Measurements from ENCODE around the gene ZNF385B.
A peak's percentile ranks its signal among the peaks of the same experiment; 100 is the strongest.

ZNF385B gene

GRCh38 chr2:179584760-179585159 is 276.7 kb downstream of the ZNF385B start:
- DNase-seq (ENCODE audit: low spot score), result no peak

GRCh38 chr2:179581605-179582004 is 279.8 kb downstream of the ZNF385B start:
- DNase-seq (ENCODE audit: low spot score), result no peak

GRCh38 chr2:179580378-179581146 is 280.9 kb downstream of the ZNF385B start:
- no peak for DNase-seq (ENCODE audit: low spot score)

- peak; percentile 40 for DNase-seq (ENCODE audit: low spot score)
Observed at GRCh38 chr2:179579800-179580199, 281.6 kb downstream of the ZNF385B start.

- DNase-seq (ENCODE audit: low spot score), result no peak
Observed at GRCh38 chr2:179578171-179578916, 283.1 kb downstream of the ZNF385B start.

GRCh38 chr2:179574061-179574519 is 287.3 kb downstream of the ZNF385B start:
- peak; percentile 11 for DNase-seq (ENCODE audit: low spot score)

GRCh38 chr2:179572544-179572943 is 288.9 kb downstream of the ZNF385B start:
- no peak for DNase-seq (ENCODE audit: low spot score)

- no peak for DNase-seq (ENCODE audit: low spot score)
Observed at GRCh38 chr2:179571721-179572120, 289.7 kb downstream of the ZNF385B start.

GRCh38 chr2:179571252-179571651 is 290.2 kb downstream of the ZNF385B start:
- no peak for DNase-seq (ENCODE audit: low spot score)

GRCh38 chr2:179569831-179570233 is 291.6 kb downstream of the ZNF385B start:
- DNase-seq (ENCODE audit: low spot score), result no peak

- DNase-seq (ENCODE audit: low spot score), result no peak
Observed at GRCh38 chr2:179565807-179566206, 295.6 kb downstream of the ZNF385B start.

- DNase-seq (ENCODE audit: low spot score), result no peak
Observed at GRCh38 chr2:179562330-179562885, 299.0 kb downstream of the ZNF385B start.

GRCh38 chr2:179561702-179562101 is 299.7 kb downstream of the ZNF385B start:
- no peak for DNase-seq (ENCODE audit: low spot score)

GRCh38 chr2:179560257-179560735 is 301.1 kb downstream of the ZNF385B start:
- DNase-seq (ENCODE audit: low spot score), result no peak

GRCh38 chr2:179559108-179559806 is 302.2 kb downstream of the ZNF385B start:
- DNase-seq (ENCODE audit: low spot score), result no peak

GRCh38 chr2:179558010-179558934 is 303.1 kb downstream of the ZNF385B start:
- DNase-seq (ENCODE audit: low spot score), result no peak

GRCh38 chr2:179556425-179556824 is 305.0 kb downstream of the ZNF385B start:
- DNase-seq (ENCODE audit: low spot score), result no peak

- DNase-seq (ENCODE audit: low spot score), result no peak
Observed at GRCh38 chr2:179555691-179556283, 305.6 kb downstream of the ZNF385B start.

GRCh38 chr2:179554639-179555386 is 306.6 kb downstream of the ZNF385B start:
- DNase-seq (ENCODE audit: low spot score), result no peak

GRCh38 chr2:179553382-179553781 is 308.0 kb downstream of the ZNF385B start:
- no peak for DNase-seq (ENCODE audit: low spot score)
